NCI-H1105 treated with DMSO at 0.1 percent for 48 hours (cell line): ENCODE measurements around the gene CDC20.

Experiments
- DNase-seq: peaks from one replicate; lab custom pipeline; 2025; lab: John Stamatoyannopoulos, UW

The CDC20 gene

DNA sequence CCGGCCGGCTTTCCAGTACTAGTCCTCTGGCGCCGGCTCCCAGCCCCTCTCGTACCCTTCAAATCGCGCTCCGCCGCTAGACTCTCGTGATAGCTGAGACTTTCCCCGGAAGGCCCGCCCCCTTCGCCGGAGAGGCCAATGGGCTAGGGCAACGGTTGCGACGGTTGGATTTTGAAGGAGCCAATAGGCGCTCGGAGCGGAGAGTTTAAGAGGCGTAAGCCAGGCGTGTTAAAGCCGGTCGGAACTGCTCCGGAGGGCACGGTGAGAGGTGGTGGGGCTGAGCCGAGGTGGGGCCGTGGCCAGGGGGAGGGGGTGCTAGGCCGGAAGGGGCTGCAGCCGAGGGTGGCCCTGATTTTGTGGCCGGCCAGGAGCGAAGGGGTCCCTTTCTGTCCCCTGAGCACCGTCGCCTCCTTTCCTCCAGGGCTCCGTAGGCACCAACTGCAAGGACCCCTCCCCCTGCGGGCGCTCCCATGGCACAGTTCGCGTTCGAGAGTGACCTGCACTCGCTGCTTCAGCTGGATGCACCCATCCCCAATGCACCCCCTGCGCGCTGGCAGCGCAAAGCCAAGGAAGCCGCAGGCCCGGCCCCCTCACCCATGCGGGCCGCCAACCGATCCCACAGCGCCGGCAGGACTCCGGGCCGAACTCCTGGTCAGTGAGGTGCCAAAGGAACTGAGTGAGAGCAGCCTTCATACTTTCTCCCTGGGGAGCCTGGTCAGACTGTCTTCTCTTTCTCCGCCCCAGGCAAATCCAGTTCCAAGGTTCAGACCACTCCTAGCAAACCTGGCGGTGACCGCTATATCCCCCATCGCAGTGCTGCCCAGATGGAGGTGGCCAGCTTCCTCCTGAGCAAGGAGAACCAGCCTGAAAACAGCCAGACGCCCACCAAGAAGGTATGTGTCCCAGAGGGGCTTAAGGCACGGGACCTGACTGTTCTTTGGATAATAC is at the start of gene CDC20:
Gene CDC20, plus strand, starts transcription at position 236 of the 948 bp plus-strand sequence. Its CDS starts 235 bp downstream, at position 471.
- DNase-seq: peak; percentile 97

DNA sequence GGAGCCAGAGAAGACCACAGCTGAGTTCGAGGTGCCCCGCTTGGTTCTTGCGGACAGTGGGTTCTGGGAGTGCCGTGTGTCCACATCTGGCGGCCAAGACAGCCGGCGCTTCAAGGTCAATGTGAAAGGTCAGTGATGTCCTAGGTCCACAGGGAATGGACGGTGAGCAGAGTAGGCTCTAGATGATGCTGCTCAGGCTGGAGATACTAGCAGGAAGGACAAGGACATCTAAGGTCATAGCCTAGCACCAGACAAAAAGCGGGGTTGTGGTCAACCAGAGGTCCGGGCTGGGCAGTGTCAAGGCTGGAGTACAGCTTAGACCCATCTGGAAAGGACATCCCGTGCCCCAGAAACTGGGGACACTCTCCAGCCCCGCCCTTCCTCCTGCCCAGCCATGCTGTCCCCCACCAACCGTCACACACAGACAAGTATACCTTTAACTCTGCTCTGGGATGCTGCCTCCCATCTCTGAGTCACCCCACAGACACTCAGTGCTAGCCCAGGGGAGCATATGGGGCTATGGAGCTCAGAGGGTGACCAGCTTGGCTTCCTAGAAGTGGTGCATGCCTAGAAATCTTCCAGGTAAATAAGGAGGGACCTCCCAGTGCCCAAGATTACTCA is 49.3 kb upstream of the CDC20 start:
- DNase-seq: no peak

DNA sequence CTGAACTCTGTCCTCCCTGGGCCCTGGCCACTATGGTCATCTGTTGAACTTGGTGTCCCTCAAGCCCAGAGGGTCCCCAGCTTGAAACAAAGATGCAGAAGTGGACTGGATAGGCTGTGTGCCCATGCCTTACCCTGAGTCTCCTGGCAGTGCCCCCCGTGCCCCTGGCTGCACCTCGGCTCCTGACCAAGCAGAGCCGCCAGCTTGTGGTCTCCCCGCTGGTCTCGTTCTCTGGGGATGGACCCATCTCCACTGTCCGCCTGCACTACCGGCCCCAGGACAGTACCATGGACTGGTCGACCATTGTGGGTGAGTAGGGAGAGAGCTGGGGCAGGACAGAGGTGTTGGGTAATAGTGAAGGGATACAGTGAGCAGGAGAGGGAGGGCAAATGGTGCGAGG is 47.3 kb upstream of the CDC20 start:
- DNase-seq: no peak

DNA sequence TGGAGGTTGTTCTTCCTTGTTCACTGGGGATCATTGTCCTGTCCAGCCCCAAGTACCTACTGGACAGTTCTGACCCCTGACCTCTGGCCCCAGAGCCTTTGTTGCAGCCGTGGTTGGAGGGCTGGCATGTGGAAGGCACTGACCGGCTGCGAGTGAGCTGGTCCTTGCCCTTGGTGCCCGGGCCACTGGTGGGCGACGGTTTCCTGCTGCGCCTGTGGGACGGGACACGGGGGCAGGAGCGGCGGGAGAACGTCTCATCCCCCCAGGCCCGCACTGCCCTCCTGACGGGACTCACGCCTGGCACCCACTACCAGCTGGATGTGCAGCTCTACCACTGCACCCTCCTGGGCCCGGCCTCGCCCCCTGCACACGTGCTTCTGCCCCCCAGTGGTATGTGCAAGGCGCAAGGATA is 46.6 kb upstream of the CDC20 start:
- no peak for DNase-seq

DNA sequence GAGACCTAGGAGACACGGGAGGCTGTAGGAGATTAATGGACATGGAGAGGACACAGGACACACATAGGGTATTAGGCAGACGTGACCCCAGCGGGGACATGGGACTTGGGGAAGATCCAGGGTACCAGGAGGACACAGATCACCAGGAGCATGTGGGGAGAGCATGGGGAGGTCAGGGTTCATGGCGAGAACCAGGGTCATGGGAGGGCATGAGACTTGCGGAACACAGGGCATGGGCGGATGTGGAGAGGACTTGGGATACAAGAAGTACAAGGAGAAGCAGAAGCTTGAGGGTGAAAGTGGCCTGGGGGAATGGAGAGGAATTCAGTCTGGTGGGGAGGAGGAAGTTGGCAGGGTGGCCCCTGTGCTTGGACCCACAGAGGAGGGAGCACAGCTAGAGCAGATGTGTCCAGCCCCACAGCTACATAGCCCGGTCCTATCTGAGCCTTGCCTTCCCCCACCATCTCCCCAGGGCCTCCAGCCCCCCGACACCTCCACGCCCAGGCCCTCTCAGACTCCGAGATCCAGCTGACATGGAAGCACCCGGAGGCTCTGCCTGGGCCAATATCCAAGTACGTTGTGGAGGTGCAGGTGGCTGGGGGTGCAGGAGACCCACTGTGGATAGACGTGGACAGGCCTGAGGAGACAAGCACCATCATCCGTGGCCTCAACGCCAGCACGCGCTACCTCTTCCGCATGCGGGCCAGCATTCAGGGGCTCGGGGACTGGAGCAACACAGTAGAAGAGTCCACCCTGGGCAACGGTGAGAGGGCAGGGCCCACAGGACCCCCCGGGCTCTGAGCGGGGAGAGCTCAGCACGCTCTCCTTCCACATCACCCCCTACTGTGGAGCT is 45.9 kb upstream of the CDC20 start:
- DNase-seq: no peak

DNA sequence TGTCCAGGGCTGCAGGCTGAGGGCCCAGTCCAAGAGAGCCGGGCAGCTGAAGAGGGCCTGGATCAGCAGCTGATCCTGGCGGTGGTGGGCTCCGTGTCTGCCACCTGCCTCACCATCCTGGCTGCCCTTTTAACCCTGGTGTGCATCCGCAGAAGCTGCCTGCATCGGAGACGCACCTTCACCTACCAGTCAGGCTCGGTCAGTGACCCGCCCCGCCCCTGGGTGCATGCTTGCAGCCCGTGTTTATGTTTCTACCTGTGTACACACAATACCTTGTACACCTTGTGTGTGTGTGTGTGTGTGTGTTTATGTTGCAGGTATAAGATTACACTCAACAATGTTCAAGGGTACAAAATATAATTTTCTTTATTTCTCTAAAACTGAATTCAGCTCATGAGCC is 45.0 kb upstream of the CDC20 start:
- DNase-seq: no peak

DNA sequence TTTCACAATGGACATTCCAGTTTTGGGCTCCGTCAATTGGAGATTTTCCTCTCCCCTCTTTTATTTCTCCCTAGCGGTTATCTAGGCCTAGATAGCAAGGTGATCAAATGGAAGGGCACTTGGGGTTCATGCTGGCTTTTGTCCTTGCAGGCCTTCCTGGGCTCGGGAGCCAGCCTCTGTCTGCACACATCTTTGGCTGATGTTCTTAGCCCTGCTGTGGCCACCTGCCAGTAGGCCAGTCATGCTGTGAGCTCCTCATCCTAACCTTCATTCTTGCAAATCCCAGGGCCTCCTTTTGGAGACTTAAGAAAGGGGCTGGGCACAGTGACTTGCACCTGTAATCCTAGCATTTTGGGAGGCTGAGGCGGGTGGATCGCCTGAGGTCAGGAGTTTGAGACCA is 44.5 kb upstream of the CDC20 start:
- DNase-seq: no peak

DNA sequence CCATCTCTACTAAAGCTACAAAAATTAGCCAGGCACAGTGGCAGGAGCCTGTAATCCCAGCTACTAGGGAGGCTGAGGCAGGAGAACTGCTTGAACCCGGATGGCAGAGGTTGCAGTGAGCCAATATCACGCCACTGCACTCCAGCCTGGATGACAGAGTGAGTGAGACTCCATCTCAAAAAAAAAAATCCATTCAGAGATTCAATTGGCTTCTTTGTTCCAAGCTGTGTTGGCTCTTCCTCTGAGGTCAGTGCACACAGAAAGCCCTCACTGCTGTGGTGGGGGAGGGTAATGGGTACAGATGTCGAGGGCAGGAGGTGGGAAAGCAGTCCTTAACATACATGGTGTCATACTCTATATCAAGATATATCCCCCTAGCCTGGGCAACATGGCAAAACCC is 43.3 kb upstream of the CDC20 start:
- no peak for DNase-seq

DNA sequence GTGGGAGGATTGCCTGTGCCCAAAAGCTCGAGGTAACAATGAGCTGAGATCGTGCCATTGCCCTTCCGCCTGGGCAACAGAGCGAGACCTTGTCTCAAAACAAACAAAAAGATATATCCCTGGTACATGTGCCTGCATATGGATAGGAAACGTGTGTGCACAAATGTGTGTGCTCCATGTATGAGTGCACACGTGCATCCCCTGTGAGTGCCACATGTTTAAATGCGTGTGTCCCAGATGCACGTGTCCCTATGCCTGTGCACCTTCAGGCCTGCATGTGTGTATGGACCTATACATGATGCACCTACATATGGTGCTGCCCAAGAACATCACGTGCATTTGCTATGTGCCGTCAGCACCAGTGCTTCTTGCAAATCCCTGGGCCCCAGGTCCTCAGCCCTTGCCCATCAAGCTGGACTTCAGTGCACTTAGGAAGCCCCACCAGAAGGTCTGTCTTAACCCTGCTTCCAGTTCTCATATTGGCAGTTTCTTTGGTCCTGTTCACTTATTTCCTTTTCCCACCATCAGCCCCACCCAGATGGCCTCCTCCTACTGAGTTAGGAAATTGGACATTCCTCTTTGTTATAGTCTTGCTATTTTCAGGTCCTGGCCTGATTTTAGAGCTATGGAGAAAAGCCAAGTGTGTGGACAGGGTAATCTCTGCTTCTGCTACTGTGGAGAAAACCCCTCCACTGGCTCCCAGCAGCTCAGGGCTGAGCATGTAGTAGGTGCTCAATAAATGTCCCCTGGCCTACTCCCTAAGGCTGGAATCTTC is 42.6 kb upstream of the CDC20 start:
- no peak for DNase-seq

DNA sequence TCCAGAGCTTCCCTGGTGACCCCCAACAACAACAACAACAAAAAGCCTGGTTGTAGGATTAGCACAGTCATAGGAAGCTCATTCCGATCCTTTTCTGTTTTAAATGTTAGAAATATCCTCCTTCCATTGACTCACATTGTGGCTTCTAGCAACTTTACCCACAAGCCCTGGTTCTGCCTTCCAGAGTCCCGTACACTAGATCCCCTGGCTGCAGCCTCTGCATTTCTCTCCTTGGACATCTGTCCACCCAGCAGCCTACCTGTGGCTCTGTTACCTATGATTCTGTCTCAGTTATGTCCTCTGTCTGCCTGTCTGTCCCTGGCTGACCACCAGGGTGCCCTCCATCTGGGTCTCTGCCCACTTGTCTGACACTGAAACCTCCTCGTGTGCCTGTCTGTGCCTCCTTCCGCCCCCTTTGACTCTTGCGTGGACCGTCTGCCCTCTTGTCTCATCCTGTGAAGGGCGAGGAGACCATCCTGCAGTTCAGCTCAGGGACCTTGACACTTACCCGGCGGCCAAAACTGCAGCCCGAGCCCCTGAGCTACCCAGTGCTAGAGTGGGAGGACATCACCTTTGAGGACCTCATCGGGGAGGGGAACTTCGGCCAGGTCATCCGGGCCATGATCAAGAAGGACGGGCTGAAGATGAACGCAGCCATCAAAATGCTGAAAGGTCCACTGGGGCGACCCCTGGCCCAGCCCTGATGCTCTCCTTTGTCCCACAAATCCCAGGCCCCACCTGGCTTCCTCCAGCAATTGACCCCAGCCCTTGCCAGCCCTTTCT is 41.9 kb upstream of the CDC20 start:
- no peak for DNase-seq

DNA sequence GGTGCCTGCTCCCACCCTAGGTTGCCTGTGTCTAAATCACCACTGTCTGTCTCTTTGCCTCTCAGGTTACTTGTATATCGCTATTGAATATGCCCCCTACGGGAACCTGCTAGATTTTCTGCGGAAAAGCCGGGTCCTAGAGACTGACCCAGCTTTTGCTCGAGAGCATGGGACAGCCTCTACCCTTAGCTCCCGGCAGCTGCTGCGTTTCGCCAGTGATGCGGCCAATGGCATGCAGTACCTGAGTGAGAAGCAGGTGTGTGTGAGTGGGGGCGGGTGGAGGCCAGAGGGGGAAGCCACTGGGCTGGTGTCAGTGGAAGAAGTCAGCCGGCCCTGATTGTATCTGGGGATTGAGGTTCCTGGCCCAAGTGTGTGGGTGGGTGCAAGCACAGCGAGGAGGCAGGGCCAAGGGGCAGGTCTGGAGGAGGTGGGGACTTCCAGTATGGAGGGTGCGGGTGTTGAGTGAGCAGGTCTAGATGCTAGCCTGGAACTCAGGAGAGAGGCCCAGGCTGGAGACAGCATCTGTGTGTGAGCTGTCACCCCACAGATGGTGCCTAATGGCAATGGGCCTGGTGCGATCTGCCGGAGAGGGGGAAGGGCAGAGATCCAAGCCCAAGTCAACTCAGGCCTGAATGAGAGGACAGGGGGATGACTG is 40.8 kb upstream of the CDC20 start:
- DNase-seq: no peak

DNA sequence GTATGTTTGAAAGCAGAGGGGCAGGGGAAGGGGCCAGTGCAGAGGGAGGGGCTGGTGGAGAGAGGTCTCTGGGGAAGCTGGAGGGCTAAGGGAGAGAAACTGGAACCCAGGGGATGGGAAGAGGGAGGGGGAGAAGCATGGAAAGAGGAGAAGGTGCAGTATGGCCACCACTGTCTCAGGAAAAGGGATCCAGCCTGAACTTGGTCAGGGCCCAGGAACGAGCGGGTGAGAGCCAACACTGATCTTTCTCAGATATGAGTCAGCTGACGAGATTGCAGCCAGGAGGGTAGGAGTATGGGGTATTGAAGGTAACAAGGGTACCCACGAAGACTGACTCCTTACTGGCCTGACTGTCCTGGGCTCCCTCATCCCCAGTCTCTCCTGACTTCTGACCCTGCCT is 40.0 kb upstream of the CDC20 start:
- no peak for DNase-seq

DNA sequence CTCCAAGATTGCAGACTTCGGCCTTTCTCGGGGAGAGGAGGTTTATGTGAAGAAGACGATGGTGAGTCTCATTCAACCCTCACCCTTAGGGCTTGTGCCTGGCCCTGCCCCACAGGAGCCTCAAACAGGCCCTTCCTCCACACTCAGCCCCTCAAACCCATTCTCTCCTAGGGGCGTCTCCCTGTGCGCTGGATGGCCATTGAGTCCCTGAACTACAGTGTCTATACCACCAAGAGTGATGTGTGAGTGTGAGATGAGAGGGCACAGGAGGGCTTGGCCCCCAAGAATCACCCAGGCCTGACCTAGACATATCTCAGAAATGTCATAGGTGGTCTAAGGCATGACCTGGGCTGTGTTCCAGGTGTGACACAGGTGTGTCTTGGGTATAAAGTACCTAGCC is 39.5 kb upstream of the CDC20 start:
- no peak for DNase-seq

DNA sequence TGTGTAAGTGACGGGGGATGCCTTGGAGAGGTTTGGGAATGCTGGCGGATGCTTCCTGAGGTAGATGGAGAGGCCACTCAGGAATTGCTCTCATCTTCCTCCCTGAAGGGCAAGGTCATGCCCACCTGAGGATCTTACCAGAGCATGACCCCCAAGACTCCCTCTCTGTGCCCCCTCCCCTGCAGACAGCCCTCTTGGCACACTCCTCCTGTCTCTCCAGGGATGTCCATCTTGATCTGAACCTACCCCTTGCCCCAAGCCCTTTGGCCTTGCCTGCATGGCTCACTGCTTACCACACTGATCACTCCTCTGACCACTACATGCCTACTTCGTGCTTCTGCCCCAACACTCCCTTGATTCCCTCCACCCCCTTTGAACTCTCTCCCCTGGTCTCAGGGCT is 39.0 kb upstream of the CDC20 start:
- DNase-seq: no peak

DNA sequence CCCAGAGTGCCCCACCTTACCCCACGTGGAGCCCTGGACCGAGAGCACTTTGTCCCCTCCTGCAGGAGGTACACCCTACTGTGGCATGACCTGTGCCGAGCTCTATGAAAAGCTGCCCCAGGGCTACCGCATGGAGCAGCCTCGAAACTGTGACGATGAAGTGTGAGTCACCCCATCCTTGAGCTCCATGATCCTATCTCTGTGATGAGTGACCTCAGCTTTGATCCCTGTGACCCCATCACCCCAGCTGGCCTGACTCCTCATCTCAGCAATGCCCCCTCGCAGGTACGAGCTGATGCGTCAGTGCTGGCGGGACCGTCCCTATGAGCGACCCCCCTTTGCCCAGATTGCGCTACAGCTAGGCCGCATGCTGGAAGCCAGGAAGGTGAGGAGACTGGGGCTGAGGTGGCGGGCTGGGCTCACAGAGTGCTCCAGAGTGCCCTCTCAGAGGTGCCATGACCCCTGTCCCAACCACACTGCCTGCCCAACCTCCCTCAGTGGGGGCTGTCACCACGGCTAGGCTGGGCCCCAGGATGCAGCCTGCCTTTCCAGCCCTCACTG is 37.4 kb upstream of the CDC20 start:
- DNase-seq: no peak

DNA sequence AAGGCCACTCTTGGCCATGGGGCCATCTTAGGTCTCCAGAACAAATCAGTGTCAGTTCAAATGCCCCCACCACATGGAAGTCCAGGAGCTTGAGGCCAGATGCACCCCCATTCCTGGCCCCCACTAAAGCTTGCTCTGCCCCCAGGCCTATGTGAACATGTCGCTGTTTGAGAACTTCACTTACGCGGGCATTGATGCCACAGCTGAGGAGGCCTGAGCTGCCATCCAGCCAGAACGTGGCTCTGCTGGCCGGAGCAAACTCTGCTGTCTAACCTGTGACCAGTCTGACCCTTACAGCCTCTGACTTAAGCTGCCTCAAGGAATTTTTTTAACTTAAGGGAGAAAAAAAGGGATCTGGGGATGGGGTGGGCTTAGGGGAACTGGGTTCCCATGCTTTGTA is 36.3 kb upstream of the CDC20 start:
- DNase-seq: no peak

DNA sequence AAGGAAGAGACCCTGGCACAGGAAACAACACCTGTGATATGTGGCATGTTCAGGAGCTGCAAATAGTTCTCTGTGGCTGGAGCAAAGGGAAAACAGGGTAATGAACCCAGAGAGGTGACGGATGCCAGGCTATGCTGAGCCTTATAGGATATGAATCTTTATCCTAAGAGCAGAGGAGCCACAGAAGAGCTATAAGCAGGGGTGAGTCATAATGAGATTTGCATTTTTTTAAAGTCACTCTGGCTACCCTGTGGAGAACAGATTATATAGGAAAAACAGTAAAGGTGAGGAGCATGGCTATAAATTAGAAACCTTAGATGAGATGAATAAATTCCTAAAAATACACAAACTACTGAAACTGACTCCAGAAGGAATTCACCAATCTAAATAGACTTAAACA is 34.0 kb upstream of the CDC20 start:
- no peak for DNase-seq

DNA sequence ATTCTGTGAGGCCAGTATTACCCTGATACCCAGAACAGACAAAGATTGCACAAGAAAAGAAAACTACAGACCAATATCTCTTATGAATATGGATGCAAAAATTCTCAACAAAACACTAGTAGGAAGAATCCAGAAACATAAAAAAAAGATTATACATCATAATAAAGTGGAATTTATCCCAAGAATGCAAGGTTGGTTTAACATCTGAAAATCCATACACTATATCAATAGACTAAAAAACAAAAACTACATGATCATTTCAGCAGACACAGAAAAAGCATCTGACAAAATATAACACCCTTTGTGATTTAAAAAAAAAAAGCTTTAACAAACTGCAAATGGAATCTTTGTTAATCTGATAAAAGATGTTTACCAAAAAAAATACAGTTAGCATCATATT is 33.4 kb upstream of the CDC20 start:
- no peak for DNase-seq

DNA sequence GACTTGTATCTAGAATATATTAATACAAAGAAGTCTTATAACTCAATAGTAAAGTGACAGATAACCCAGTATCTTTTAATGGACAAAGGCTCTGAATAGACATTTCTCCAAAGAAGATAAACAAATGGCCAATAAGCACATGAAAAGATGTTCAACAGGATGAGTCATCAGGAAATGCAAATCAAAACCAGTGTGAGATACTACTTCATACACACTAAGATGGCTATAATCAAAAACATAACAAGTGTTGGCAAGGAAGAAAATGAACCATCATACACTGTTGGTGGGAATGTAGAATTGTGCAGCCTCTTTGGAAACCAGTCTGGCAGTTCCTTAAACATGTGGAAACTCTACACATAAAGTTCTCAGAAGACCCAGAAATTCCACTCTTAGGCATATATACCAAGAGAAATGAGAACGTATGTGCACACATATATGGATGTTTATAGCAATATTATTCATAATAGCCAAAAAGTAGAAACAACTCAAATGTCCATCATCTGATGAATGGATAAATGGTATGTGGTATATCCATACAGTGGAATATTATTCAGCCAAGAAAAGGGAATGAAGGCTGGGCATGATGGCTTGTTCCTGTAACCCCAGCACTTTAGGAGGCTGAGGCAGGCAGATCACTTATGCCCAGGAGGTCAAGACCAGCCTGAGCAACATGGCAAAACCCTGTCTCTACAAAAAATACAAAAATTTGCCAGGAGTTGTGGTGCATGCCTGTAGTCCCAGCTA is 31.1 kb upstream of the CDC20 start:
- DNase-seq: no peak
